GM21423 (cell line): ENCODE data around the gene LSP1.

ENCODE experiments used
- ATAC-seq: cut with Tn5 transposase; IDR thresholded peaks from one replicate; pipeline ENCODE4 v1.9.1; 2021; ENCODE audit warnings: mild to moderate bottlenecking, moderate library complexity; ENCODE audit not compliant: unreplicated experiment

The LSP1 gene

DNA sequence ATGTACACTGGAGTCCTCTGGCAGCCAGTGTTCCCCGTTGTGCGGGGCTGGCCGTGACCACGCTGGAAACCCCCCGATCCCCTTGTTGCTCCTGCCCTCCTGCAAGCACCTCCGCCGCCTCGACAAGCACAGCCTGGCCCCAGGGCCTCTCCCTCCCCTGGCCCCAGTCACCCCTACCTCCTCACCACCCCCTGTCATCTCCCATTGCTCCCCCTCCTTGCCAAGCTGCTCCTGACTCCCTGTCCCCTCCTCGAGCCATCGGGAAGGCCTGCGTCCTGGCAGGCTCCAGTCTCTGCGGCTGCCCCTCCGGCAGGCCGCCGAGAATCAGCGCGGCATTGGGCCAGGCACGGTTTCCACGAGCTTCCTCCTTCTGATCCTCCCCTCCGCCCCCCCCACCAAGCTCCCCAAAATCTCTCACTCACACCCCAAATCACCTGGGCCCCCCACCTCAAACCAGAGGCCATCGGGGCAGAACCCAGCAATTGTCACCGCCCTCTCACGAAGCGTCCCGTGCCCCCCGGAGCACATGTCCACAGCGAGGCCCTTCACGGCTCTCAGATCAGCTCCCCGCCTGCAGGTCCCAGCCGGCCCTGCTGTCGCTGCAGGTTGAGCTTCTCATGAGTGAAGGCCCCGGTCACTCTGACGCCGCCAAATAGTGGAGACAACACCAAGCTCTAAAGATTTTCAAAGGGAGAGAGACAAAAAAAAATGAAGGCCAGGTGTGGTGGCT lies 5.7 kb upstream of the LSP1 start:
- no peak for ATAC-seq

DNA sequence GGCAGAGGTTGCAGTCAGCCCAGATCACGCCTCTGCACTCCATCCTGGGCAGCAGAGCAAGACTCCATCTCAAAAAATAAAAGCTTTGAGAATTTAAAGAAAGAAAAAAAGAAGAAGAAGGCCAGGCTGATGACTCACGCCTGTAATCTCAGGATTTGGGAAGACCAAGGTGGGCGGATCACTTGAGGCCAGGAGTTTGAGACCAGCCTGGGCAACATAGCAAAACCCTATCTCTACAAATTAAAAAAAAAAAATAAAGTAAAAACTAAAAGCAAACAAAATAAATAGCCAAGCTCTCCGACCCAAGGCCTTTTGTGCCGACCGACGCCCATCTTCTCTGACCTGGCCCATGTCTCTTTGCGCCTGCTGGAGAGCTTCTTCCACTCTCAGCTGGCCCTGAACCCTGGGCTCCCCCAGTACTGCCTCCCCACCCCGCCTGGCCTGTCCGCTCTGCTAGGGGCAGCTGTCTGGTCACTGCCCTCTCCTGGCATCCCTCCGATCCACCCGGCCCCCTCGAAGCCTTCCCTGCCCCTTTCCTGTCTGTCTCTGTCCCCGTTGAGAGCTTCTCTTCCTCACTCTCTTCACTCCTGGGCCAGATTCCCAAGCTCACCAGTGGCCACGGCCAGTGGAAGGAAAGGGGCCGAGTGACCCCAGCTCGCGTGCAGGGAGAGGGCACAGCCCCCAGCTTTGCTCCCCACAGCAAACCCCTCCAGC lies 4.8 kb upstream of the LSP1 start:
- no peak for ATAC-seq

GRCh38 chr11:1848640-1849430 lies 4.0 kb upstream of the LSP1 start:
- no peak for ATAC-seq

DNA sequence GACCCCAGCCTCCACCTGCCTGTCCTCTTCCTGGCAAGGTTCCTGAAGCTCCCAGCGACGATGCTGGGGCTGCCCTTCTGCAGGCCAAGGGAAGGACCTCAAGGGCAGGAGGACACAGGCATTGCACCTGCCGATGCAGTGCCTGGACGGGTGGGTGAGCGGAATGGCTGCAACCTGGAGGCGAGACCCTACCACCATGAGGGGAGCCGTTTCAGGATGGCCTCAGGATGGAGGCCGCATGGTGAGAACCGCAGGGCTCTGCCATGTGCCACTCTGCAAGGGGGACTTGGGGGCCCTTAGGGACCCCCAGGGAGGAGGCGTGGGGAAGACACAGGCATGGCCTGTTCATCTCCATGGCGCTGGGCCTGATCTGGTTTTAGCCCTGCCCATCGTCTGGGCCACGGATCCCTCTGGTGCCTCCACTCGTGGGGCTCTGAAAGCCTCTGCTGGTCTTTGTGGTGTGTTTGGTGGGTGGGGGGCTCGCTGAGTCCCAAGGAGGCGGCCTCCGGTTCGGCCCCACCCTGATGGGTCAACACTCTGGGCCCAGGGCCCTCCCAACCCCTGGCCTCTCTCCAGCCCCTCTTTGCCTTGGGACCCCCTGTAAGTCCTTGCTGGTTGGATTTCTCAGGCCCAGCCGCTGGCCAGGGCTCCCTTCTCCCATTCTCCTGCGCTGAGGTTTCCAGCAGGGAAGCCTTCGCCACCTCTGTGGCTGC lies 1.3 kb upstream of the LSP1 start:
- ATAC-seq: no peak

DNA sequence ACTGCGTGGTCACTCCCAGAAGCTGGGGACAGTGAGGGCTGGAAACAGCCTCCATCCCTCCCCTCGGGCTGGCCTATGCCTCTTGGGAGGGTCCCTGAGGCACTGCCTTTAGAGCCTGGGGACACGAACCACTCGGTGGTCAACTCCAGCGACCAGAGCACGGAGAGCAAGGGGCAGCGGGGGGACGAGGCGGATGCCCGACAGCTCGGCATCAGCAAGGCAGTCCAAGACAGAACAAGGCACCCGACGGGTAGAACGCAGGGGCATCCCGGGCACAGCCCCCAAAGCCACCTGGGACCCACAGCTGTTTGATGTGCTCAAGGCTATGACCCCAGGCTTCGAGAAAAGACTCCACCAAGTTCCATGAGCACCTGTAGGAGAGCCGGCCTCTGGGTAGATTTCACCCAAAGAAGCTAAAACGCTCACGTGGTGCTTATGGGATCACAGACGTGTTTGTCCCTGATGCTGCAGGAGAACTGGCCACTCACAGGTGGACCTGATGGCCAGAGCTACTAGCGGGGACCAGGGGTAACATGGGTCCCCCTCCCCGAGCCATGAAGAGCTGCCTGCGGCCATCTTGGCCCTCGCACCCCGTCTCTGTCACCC lies 510 bp upstream of the LSP1 start:
- ATAC-seq: no peak

GRCh38 chr11:1853376-1854131 lies 670 bp downstream of the LSP1 start:
- ATAC-seq: no peak

- ATAC-seq: peak; percentile 20
These were observed 1.5 kb downstream of the LSP1 start for GRCh38 chr11:1854132-1854948.

GRCh38 chr11:1854949-1855885 lies 2.3 kb downstream of the LSP1 start:
- ATAC-seq: peak; percentile 36

- no peak for ATAC-seq
These were observed 3.0 kb downstream of the LSP1 start for GRCh38 chr11:1855886-1856265.

- ATAC-seq: no peak
These were observed 3.6 kb downstream of the LSP1 start for GRCh38 chr11:1856306-1857005.

GRCh38 chr11:1857064-1857463 lies 4.2 kb downstream of the LSP1 start:
- no peak for ATAC-seq

GRCh38 chr11:1858154-1858553 lies 5.3 kb downstream of the LSP1 start:
- no peak for ATAC-seq

GRCh38 chr11:1858576-1858975 lies 5.7 kb downstream of the LSP1 start:
- ATAC-seq: no peak

GRCh38 chr11:1859004-1859403 lies 6.1 kb downstream of the LSP1 start:
- no peak for ATAC-seq

GRCh38 chr11:1860108-1860507 lies 7.2 kb downstream of the LSP1 start:
- no peak for ATAC-seq

GRCh38 chr11:1861435-1862411 lies 8.8 kb downstream of the LSP1 start:
- ATAC-seq: no peak
